ENCODE measurements around the gene SGMS1. TPM values are rescaled to one million over a fixed set of nuclear protein-coding genes. Genes with fewer than 3 reads are reported as not detected.

SGMS1 gene
- total RNA-seq, 2 donors from 2014 or later = 67.0 to 68.2 TPM

DNA sequence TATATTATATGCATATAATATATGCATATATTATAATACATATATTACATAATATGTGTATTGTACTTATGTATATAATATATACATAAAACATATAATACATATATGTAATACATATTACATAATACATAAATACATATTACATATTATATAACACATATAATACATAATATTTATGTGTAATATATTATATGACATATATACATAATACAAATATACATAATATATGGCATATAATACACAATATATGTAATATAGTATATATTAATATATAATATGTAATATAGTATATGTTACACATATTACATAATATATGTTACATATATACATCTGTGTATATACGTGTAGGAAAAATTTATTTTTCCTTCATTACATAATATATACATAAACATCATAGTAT, 63.4 kb downstream of the SGMS1 start:
- intact Hi-C loops (cut with DNase I) = loop anchor here (5.0 kb wide), 1 partner anchor 62 kb away; the partner anchor contains the start of gene SGMS1
- H3K27me3 ChIP-seq (replicated peaks; ENCODE audit: insufficient read depth) = no peaks in the 10 kb centered on the region
- no peak for TF ChIP-seq POLR2A (IDR thresholded peaks at IDR 0.05)
- no peak for TF ChIP-seq CTCF (IDR thresholded peaks at IDR 0.05)
- no peak for TF ChIP-seq POLR2AphosphoS5 (IDR thresholded peaks at IDR 0.05)
- WGBS = 84% methylated on average over 1 of the region's 1 CpG
- H3K4me1 ChIP-seq (replicated peaks) = no peaks in the 10 kb centered on the region
- H3K27ac ChIP-seq = no peak overlapping the region
- no peaks in the 10 kb centered on the region for H3K9me3 ChIP-seq
- H3K4me3 ChIP-seq = no peak overlapping the region
- DNase-seq (ENCODE audit: low spot score) = no peak
- no peaks in the 10 kb centered on the region for H3K36me3 ChIP-seq

DNA sequence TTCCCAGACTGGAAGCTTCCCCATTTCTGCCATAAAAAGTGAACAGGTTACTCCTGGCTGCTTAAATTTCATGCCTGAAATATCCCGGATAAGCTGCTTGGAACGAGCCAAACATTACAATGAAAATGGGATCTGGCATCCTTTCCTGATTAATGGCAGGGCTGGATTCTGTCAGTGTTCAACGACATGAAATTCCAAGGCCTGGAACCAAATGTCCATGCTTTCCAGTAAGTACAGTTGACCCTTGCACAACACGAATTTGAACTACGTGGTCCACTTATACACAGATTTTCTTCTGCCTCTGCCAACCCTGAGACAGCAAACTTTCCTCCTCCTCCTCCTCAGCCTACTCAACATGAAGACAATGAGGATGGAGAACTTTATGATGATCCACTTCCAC, 65.4 kb downstream of the SGMS1 start:
- no peak for TF ChIP-seq CTCF (IDR thresholded peaks at IDR 0.05)
- no peak for TF ChIP-seq POLR2A (IDR thresholded peaks at IDR 0.05)
- no peak for TF ChIP-seq POLR2AphosphoS5 (IDR thresholded peaks at IDR 0.05)
- 49% methylated on average over 5 of the region's 5 CpGs for WGBS
- intact Hi-C loops (cut with DNase I) = no loop called here
- no peak for DNase-seq (ENCODE audit: low spot score)
- Histone ChIP-seq H3K27me3 (replicated peaks; ENCODE audit: insufficient read depth) (no peaks in the 10 kb centered on the region), H3K4me3 (no peak overlapping the region), H3K9me3 (no peaks in the 10 kb centered on the region), H3K4me1 (replicated peaks) (peaks cover 4% of the 10 kb centered on the region), H3K36me3 (no peaks in the 10 kb centered on the region), H3K27ac (no peak overlapping the region)

DNA sequence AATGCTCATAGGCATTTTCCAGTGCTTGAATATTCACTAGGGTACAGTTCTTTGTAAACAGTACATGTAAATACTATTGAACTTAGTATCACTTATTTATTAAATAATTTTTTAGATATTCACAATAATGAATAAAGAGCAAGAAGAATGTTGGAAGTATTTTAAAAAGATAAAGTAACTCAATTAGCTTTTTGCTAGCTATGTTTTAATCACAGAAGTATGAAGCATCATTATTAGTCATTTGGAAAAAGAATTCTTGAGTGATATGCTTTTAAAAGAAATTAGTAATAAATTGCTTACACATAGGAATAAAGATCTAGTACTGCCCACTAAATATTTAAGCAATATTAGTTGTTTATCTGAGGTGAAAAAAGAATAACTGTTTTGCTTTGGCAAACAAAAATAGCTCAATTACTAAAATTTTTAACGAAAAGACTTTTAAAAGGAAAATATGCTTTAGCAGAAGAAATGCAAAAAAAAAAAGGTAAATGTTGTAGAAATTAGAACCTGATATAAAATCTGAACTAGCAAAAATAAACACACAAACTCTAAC, 66.5 kb downstream of the SGMS1 start:
- H3K27me3 ChIP-seq (replicated peaks; ENCODE audit: insufficient read depth) = no peaks in the 10 kb centered on the region
- TF ChIP-seq POLR2A (IDR thresholded peaks at IDR 0.05) (no peak), POLR2AphosphoS5 (IDR thresholded peaks at IDR 0.05) (no peak), CTCF (IDR thresholded peaks at IDR 0.05) (no peak)
- H3K4me3 ChIP-seq = no peak overlapping the region
- no peaks in the 10 kb centered on the region for H3K36me3 ChIP-seq
- WGBS = 90% methylated on average over 1 of the region's 1 CpG
- DNase-seq (ENCODE audit: low spot score) = no peak
- intact Hi-C loops (cut with DNase I) = no loop called here
- no peaks in the 10 kb centered on the region for H3K9me3 ChIP-seq
- peaks cover 4% of the 10 kb centered on the region for H3K4me1 ChIP-seq (replicated peaks)
- H3K27ac ChIP-seq = no peak overlapping the region

- intact Hi-C loops (cut with DNase I) = no loop called here
- Histone ChIP-seq H3K27ac (no peak overlapping the region), H3K36me3 (no peaks in the 10 kb centered on the region), H3K4me3 (no peak overlapping the region), H3K27me3 (replicated peaks; ENCODE audit: insufficient read depth) (no peaks in the 10 kb centered on the region), H3K9me3 (no peaks in the 10 kb centered on the region), H3K4me1 (replicated peaks) (peaks cover 4% of the 10 kb centered on the region)
- no peak for DNase-seq (ENCODE audit: low spot score)
- no peak for TF ChIP-seq POLR2AphosphoS5 (IDR thresholded peaks at IDR 0.05)
- TF ChIP-seq POLR2A (IDR thresholded peaks at IDR 0.05) = no peak
- no peak for TF ChIP-seq CTCF (IDR thresholded peaks at IDR 0.05)
- WGBS = 91% methylated on average over 9 of the region's 9 CpGs
These were observed 67.3 kb downstream of the SGMS1 start for GRCh38 chr10:50556237-50557120.

All from prostate gland (tissue), 2 donors.